ENCODE results near the gene SPINK1. TPM values are rescaled to one million over a fixed set of nuclear protein-coding genes. Genes with fewer than 3 reads are reported as not detected.
A peak's percentile ranks its signal among the peaks of the same experiment; 100 is the strongest.

The SPINK1 gene
- polyA plus RNA-seq, 2 of the 4 experiments (the other 2 are of a cell fraction), result 0.22 TPM; not detected in 1

- H3K4me1 ChIP-seq, result no peaks in the 10 kb centered on the region
- no peaks in the 10 kb centered on the region for H3K9me3 ChIP-seq
- WGBS (ENCODE audit: missing lambda C conversion rate), result 4% methylated on average over 2 of the region's 2 CpGs
- POLR2A ChIA-PET, result no interaction called here
- DNase-seq (ENCODE audit: low read depth in 1 of 2, low spot score in 1 of 2), result peak; percentile 25 to 48
- no peak overlapping the region for H3K4me3 ChIP-seq
- peak; percentile 94 for FAIRE-seq
- H3K27ac ChIP-seq, result no peak overlapping the region
- H3K4me2 ChIP-seq, result no peak overlapping the region
- peak; percentile 76 to 77 for ATAC-seq
- CTCF ChIA-PET, result interaction anchor here (0.6 to 7.6 kb wide), 16 partner anchors 11 to 1906 kb away, joined by 3 to 59 read pairs (median 3); no protein-coding TSS in a partner anchor
- TF ChIP-seq JUNB (IDR thresholded peaks at IDR 0.05) (no peak), RAD21 (conservative IDR thresholded peaks at IDR 0.05 in 1 of 2, IDR thresholded peaks at IDR 0.05 in 1 of 2) (peak; percentile 68 to 73), SMC3 (IDR thresholded peaks at IDR 0.05) (peak; percentile 69), BCL3 (IDR thresholded peaks at IDR 0.05) (no peak)
- TF ChIP-seq, protein P1, sequence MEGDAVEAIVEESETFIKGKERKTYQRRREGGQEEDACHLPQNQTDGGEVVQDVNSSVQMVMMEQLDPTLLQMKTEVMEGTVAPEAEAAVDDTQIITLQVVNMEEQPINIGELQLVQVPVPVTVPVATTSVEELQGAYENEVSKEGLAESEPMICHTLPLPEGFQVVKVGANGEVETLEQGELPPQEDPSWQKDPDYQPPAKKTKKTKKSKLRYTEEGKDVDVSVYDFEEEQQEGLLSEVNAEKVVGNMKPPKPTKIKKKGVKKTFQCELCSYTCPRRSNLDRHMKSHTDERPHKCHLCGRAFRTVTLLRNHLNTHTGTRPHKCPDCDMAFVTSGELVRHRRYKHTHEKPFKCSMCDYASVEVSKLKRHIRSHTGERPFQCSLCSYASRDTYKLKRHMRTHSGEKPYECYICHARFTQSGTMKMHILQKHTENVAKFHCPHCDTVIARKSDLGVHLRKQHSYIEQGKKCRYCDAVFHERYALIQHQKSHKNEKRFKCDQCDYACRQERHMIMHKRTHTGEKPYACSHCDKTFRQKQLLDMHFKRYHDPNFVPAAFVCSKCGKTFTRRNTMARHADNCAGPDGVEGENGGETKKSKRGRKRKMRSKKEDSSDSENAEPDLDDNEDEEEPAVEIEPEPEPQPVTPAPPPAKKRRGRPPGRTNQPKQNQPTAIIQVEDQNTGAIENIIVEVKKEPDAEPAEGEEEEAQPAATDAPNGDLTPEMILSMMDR (IDR thresholded peaks at IDR 0.05), result peak; percentile 70
These were observed 26.0 kb upstream of the SPINK1 start for GRCh38 chr5:147857302-147858129.

DNA sequence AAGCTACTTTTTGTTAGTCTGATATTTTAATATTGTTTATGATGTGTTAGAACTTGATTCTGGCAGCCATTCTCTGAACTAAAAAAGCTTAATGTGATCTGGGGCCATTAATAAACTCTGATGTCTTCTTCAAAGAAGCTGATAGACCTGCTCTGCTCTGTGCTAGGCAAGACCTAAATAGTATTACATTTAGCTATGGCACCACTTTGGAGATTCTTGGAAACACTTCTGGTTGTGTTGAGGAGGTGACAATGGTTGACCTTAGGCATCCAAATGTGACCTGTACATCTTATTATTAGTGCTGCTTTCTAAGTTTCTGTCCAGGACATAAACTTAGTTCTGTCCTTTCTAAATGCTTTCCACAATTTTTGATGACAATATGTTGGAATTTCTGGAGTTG is 25.3 kb upstream of the SPINK1 start:
- CTCF ChIA-PET, result interaction anchor here (0.7 to 7.6 kb wide), 7 partner anchors 12 to 229 kb away, joined by 3 to 59 read pairs (median 3); no protein-coding TSS in a partner anchor
- no peak for ATAC-seq
- no peak for FAIRE-seq

More for the DNA sequence above, 25.3 kb upstream of the SPINK1 start:
- no peaks in the 10 kb centered on the region for H3K9me3 ChIP-seq
- H3K4me2 ChIP-seq, result no peak overlapping the region
- POLR2A ChIA-PET, result no interaction called here
- no peak overlapping the region for H3K27ac ChIP-seq
- no peak overlapping the region for H3K4me3 ChIP-seq
- DNase-seq (ENCODE audit: low read depth in 1 of 2, low spot score in 1 of 2), result no peak
- H3K4me1 ChIP-seq, result no peaks in the 10 kb centered on the region
- TF ChIP-seq HEYL (CRISPR knock-in tag; IDR thresholded peaks at IDR 0.05), result no peak
- TF ChIP-seq CEBPB (IDR thresholded peaks at IDR 0.05), result no peak
- no peak for TF ChIP-seq NPAS2 (CRISPR knock-in tag; IDR thresholded peaks at IDR 0.05; ENCODE audit: borderline replicate concordance)
- TF ChIP-seq RAD21 (conservative IDR thresholded peaks at IDR 0.05 in 1 of 2, IDR thresholded peaks at IDR 0.05 in 1 of 2), result no peak
- TF ChIP-seq BHLHE40 (IDR thresholded peaks at IDR 0.05; ENCODE audit: low read depth, low read length), result no peak
- TF ChIP-seq RCOR1 (IDR thresholded peaks at IDR 0.05; ENCODE audit: low read depth, low read length), result no peak
- TF ChIP-seq, protein P2, sequence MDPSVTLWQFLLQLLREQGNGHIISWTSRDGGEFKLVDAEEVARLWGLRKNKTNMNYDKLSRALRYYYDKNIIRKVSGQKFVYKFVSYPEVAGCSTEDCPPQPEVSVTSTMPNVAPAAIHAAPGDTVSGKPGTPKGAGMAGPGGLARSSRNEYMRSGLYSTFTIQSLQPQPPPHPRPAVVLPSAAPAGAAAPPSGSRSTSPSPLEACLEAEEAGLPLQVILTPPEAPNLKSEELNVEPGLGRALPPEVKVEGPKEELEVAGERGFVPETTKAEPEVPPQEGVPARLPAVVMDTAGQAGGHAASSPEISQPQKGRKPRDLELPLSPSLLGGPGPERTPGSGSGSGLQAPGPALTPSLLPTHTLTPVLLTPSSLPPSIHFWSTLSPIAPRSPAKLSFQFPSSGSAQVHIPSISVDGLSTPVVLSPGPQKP (IDR thresholded peaks at IDR 0.05; ENCODE audit: low read depth, low read length), result no peak
- no peak for TF ChIP-seq REST (IDR thresholded peaks at IDR 0.05)
- TF ChIP-seq RARB (CRISPR knock-in tag; IDR thresholded peaks at IDR 0.05), result no peak
- no peak for TF ChIP-seq NFE2L2 (conservative IDR thresholded peaks at IDR 0.05; ENCODE audit: low read length)
- TF ChIP-seq, protein P3, sequence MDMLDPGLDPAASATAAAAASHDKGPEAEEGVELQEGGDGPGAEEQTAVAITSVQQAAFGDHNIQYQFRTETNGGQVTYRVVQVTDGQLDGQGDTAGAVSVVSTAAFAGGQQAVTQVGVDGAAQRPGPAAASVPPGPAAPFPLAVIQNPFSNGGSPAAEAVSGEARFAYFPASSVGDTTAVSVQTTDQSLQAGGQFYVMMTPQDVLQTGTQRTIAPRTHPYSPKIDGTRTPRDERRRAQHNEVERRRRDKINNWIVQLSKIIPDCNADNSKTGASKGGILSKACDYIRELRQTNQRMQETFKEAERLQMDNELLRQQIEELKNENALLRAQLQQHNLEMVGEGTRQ (IDR thresholded peaks at IDR 0.05), result no peak
- no peak for TF ChIP-seq EHF (CRISPR knock-in tag; IDR thresholded peaks at IDR 0.05)
- TF ChIP-seq TP53 (CRISPR knock-in tag; IDR thresholded peaks at IDR 0.05), result no peak
- no peak for TF ChIP-seq FOSB (CRISPR knock-in tag; IDR thresholded peaks at IDR 0.05)
- no peak for TF ChIP-seq CHD4 (IDR thresholded peaks at IDR 0.05; ENCODE audit: borderline replicate concordance)
- TF ChIP-seq KDM1A (IDR thresholded peaks at IDR 0.05; ENCODE audit: low read depth), result no peak
- no peak for TF ChIP-seq HOXA7 (CRISPR knock-in tag; IDR thresholded peaks at IDR 0.05)
- TF ChIP-seq, protein P4, sequence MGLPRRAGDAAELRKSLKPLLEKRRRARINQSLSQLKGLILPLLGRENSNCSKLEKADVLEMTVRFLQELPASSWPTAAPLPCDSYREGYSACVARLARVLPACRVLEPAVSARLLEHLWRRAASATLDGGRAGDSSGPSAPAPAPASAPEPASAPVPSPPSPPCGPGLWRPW (IDR thresholded peaks at IDR 0.05), result no peak
- no peak for TF ChIP-seq JUN (IDR thresholded peaks at IDR 0.05)

Data from A549 (cell line).